GM18858 (cell line): ENCODE measurements around the gene BOK.
"Not testable (repeated sequence)": the region's sequence is repeated elsewhere in the genome, so short reads cannot be mapped to it uniquely, and the experiment has no call there.

ENCODE experiments used
- ATAC-seq: cut with Tn5 transposase; IDR thresholded peaks from one replicate; pipeline ENCODE4 v1.9.1; 2021; ENCODE audit not compliant: unreplicated experiment

BOK gene

GRCh38 chr2:241555711-241556110, 2.8 kb upstream of the BOK start:
- ATAC-seq, result no peak

- ATAC-seq, result no peak
Observed at GRCh38 chr2:241556746-241557145, 1.8 kb upstream of the BOK start.

GRCh38 chr2:241559323-241560161, 997 bp downstream of the BOK start:
- no peak for ATAC-seq

GRCh38 chr2:241560162-241560882, 1.8 kb downstream of the BOK start:
- no peak for ATAC-seq

- ATAC-seq, result no peak
Observed at GRCh38 chr2:241560883-241561474, 2.4 kb downstream of the BOK start.

GRCh38 chr2:241561832-241562231, 3.3 kb downstream of the BOK start:
- no peak for ATAC-seq

- no peak for ATAC-seq
Observed at GRCh38 chr2:241562269-241562891, 3.8 kb downstream of the BOK start.

- no peak for ATAC-seq
Observed at GRCh38 chr2:241563031-241563507, 4.5 kb downstream of the BOK start.

GRCh38 chr2:241563571-241563980, 5.0 kb downstream of the BOK start:
- no peak for ATAC-seq

GRCh38 chr2:241563981-241564595, 5.5 kb downstream of the BOK start:
- no peak for ATAC-seq

- no peak for ATAC-seq
Observed at GRCh38 chr2:241564596-241565410, 6.3 kb downstream of the BOK start.

- ATAC-seq, result no peak
Observed at GRCh38 chr2:241565411-241565810, 6.9 kb downstream of the BOK start.

GRCh38 chr2:241566021-241566420, 7.5 kb downstream of the BOK start:
- not testable (repeated sequence) for ATAC-seq

- ATAC-seq, result no peak
Observed at GRCh38 chr2:241566468-241566867, 7.9 kb downstream of the BOK start.

GRCh38 chr2:241567266-241567665, 8.7 kb downstream of the BOK start:
- not testable (repeated sequence) for ATAC-seq

GRCh38 chr2:241567776-241568175, 9.2 kb downstream of the BOK start:
- no peak for ATAC-seq

- ATAC-seq, result no peak
Observed at GRCh38 chr2:241568726-241569125, 10.2 kb downstream of the BOK start.

- no peak for ATAC-seq
Observed at GRCh38 chr2:241569831-241570281, 11.3 kb downstream of the BOK start.

GRCh38 chr2:241570961-241571581, 12.5 kb downstream of the BOK start:
- ATAC-seq, result no peak
